GM18507 (cell line): ENCODE data around the gene LRRC8C.

Source experiments
- DNase-seq: peaks from one replicate; pipeline ENCODE4 v3.0.0; 2011; ENCODE audit warnings: low read depth; ENCODE audit not compliant: insufficient read length; ENCODE audit errors: extremely low spot score
- FAIRE-seq: peaks from 2 replicates; lab custom pipeline; 2011; peaks lifted over from hg19 to GRCh38; lab: Jason Lieb, UNC

LRRC8C gene

DNA sequence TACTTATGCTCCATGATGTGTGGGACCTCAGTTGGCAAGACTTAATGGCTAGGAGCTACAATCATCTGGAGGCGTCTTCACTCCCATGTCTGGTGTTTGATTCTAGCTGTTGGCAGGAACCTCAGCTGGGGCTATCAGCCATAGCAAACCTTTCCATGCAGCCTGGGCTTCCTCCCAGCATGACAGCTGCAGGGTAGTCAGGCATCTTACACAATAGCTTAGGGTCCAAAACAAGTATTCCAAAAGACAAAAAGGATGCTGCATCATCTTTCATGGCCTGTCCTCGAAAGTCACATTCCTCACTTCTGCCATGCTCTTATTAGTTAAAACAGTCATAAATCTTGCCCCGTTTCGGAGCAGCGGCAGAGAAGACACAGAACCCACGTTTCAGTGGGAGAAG, 90.9 kb downstream of the LRRC8C start:
- DNase-seq (no peak), FAIRE-seq (no peak)

DNA sequence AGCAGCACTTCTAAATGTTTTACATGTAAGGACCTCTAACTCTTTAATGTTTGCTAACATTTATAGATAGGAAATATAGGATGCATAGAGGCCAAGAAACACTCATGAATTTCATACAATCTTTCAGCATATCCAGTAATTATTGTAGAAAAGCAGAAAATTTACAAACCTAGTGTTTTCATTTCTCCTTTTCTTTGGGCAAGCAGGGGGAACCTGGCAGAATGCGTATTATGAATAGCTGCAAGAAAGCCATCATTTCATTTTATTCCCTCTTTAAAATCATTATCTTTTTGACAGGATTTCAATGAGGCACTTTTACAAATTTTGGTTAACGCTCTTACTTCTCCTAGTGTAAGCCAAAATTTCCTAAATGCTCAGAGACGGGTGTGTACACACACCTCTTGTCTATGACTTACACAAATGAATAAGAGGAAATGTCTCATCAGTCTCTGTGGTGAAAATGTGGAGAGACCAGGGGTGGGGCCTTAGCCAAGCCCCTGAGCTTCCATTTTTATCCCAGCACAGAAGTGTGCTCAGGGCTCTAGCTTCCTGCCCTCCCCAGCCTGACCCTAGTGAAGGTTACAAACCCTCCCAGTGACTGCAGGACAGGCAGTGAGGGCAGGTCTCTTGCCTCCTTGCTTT, 91.6 kb downstream of the LRRC8C start:
- FAIRE-seq (no peak), DNase-seq (no peak)

DNA sequence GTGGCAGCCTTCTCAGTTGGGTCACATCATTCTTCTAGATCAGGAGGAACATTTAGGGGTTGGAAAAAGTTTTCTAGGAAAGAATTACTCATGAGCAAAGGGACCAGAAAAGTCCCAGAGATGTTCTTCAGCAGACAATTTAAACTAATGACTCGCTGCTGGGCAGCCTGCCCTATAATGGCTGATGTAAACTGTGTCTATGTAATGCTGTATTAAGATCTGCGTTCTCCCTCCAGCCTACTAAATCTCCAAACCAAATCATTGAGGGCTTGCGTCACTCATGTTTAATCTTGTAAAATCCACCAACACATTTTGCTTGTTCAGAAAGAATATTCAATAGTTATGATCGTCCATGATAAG, 92.1 kb downstream of the LRRC8C start:
- FAIRE-seq (no peak), DNase-seq (no peak)

DNA sequence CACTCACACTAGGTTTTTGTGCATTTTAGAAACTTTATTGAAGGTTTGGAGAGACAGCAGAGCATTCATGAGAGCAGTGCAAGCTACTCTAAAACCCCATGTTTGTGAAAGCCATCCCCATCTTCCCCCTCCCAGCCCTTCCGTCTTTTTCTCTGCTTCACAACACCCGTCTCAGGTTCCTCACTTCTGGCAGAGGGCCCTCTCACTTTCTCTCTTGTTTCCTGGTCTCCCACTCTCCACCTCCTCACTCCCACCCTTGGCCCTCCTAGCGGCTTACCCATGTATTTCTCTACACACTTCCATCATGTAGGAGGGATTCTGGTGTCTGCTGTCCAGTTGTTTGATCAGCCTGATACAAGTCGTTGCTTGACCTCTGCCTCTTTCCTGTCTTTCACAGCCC, 92.7 kb downstream of the LRRC8C start:
- DNase-seq, result no peak
- FAIRE-seq, result no peak

- no peak for FAIRE-seq
- DNase-seq, result no peak
Measured at GRCh38 chr1:89727517-89728312, 94.8 kb downstream of the LRRC8C start.

DNA sequence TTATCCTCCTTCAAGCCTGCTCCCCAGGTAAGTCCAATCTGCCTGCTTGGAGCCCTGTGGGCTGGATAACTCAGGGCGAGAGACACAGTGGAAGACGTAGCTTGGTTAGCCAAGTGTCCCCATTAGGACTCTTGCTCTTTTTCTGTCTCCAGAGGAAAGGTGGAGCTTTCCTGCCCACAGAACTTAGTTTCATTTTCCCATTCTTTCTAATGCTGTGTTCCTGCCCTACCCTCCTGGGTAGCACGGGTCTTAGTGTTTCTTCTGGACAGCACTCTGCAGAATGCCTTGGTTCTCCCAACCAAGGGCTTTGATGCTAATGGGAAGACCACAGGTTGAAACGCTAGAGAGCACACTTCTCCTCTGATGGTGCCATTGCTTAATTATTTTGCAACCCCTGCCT, 95.5 kb downstream of the LRRC8C start:
- DNase-seq (no peak), FAIRE-seq (no peak)

DNA sequence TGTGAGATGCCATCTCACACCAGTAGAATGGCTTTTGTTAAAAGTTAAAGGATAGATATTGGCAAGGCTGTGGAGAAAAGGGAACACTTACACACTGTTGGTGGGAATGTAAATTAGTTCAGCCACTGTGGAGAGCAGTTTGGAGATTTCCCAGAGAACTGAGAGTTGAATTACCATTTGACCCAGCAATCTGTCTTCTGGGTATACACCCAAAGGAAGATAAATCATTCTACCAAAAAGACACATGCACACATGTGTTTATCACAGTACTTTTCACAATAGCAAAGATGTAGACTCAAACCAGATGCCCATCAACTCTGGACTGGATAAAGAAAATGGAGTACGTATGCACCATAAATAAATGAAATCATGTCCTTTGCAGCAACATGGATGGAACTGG, 99.3 kb downstream of the LRRC8C start:
- no peak for FAIRE-seq
- no peak for DNase-seq

DNA sequence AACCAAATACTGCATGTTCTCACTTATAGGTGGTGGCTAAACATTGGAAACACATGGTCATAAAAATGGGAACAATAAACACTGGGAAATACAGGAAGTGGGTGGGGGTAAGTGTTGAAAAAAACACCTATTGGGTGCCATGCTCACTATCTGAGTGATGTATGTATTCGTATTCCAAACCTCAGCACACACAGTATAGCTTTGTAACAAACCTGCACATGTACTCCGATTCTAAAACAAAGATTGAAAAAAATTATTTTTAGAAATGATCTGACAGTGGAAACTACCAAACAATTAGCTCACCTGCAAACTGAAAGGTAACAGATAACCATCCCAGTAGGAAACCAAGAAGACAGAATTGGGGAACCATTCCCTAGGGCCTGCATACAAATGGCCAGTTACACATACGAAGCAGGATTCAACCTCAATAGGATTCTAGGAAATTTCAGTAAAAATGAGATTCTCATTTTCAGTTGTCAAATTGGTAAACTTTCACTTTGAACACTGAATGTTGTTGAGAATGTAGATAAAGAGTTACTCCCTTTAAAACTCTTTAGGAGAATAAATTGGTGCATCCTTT, 99.8 kb downstream of the LRRC8C start:
- DNase-seq, result no peak
- FAIRE-seq, result no peak

- DNase-seq (no peak), FAIRE-seq (no peak)
Measured at GRCh38 chr1:89733748-89734147, 100.8 kb downstream of the LRRC8C start.

- DNase-seq, result no peak
- FAIRE-seq, result no peak
Measured at GRCh38 chr1:89734442-89734841, 101.5 kb downstream of the LRRC8C start.

DNA sequence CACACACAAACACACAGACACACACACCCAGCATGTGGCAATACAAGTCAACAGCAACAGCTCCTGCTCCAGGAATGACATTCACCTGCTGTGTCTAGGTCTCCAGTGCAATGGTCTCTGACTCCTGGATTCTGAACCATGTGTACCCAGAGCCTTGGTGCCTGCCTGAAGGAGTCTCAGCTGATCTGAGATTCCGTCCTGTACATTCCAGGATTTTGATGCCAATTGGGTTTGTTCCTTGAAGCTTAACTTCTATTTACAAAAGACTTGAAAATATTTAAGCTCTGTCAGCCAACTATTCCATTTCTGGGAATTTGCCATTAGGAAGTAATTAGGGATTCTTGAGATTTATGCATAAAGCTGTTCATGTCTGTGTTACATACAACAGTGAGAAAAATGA, 102.6 kb downstream of the LRRC8C start:
- DNase-seq, result no peak
- FAIRE-seq, result no peak

GRCh38 chr1:89736937-89737733, 104.2 kb downstream of the LRRC8C start:
- DNase-seq, result no peak
- FAIRE-seq, result no peak

DNA sequence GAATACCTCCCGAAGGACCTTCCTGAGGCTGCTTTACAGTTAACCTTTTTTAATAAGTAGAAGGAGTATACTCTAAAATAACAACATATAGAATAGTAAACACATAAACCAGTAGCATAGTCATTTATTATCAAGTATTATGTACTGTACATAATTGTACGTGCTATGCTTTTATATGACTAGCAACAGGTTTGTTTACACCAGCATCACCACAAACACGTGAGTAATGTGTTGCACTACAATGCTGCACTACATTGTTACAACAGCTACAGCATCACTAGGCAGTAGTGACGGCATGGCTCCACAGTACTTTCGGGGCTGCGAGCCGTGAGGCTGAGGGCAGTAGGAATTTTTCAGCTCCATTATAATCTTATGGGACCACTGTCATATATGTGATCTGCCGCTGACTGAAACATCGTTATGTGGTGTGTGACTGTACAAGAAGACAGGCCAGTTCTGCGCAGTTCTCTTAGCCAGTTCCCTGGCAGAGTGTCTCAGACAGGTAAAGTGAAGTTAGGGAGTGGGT, 105.1 kb downstream of the LRRC8C start:
- DNase-seq (no peak), FAIRE-seq (no peak)

DNA sequence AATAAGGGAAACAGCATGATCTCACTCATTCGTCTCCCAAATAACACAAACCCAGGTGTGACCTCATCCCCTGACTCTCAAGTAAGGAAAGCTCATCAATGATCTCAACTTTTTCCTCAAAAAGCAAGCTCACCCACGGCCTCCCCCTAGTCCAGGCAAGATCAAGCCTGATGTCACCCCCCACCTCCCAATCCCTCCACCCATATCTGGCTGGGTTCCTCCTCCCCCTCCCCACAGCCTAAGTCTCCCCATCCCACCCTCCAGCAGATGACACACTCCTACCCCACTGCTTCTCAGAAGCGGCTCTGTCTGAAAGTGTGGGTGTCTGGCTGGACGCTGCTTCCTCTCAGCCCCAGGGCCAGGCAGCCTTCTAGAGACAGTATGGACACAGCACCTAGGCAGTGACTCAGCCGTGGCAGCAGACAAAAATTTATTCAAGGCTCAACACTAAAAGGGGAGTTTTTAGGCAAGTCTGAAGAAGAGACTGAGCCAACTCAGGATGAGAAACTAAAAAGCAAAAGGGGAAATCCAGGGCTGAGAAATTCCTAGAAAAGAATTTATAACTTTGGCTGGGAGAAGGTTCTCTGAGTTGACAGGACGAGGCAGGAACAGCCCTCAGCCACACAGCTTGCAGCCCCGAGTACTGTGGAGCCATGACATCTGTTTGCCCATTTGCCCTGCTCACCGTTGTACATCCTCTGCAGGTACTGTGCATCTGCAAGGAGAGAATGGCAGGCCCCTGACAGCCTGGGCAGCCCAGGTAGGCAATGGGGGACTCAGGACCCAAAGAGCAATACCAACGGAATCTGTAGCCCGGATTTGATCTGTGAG, 106.3 kb downstream of the LRRC8C start:
- FAIRE-seq (no peak), DNase-seq (no peak)

- no peak for DNase-seq
- FAIRE-seq, result no peak
Measured at GRCh38 chr1:89739844-89740216, 106.9 kb downstream of the LRRC8C start.

DNA sequence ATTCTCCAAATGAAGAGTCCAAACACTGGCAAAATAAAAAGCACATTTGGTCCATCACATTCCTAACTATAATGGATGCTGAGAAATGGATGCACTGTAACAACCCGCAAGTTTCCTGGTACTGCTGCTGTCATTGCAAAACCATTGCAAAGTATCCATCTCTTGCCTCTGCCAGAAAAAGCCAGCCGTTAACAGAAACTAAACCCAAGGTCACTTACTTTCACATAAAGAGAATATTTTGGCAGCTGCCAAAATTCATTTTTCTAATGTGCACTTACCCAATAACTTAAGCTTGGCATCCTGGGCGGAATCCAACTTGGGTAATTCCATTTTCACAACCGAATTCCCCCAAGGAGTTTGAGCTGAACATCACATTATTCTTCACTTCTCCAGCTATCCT, 110.9 kb downstream of the LRRC8C start:
- DNase-seq, result no peak
- FAIRE-seq, result no peak

DNA sequence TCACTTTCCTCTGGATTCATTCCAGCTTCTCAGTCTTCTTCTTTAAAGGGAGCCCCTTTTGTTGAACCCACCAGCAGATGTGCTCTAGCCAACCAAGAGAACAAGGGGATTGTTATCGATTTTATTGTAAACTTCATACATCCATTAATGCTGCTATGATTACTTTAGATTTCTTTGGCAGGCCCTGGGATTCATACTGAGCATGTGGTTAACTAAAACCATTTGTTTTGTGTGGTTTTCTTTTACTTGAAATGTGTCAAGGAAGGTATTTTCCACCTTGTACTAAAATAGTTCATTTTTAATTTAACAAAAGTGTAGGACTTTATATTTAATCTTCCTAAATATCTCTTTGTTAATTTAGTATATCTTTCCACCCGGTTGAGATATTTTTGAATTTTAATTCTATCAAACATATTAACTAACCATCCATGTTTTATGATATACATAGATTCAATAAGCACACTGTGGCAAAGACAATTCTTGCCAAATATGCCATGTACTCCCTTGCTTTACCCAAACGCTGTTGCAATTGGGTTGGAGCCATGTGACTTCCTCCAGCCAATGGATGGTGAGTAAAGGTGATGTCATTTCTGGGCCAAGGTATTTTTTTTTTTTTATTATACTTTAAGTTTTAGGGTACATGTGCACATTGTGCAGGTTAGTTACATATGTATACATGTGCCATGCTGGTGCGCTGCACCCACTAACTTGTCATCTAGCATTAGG, 113.7 kb downstream of the LRRC8C start:
- no peak for FAIRE-seq
- DNase-seq, result no peak

DNA sequence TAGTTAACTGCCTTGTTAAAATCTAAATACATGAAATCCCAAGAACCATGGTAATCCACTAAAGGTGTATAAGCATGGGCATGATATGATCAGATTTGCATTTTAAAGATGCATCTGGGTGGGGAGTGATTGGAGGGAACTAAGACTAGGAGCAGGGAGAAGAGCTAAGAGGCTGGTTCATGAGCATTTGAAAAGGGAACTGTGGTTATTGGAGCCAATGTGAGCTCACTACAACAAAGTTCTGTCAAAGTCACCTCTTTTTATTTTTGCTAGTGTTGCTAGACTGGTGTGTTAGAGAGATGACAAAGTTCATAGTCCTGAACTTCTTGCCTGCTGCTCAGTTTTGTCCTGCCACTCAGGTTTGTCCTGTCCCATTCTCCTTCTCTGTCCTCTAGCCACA, 120.8 kb downstream of the LRRC8C start:
- FAIRE-seq, result no peak
- DNase-seq, result no peak

- DNase-seq, result no peak
- FAIRE-seq, result no peak
Measured at GRCh38 chr1:89754518-89754917, 121.6 kb downstream of the LRRC8C start.
